Thoracic aorta (tissue), 2 donors: ENCODE measurements around the gene TCN2. TPM values are rescaled to one million over a fixed set of nuclear protein-coding genes. Genes with fewer than 3 reads are reported as not detected.
A peak's percentile ranks its signal among the peaks of the same experiment; 100 is the strongest.
"Not testable (repeated sequence)": the region's sequence is repeated elsewhere in the genome, so short reads cannot be mapped to it uniquely, and the experiment has no call there.

Experiments
- ATAC-seq: fragments of 150-250 bp; one replicate; pipeline ENCODE4 v1.8.0; 2017; ENCODE audit warnings: low read depth; ENCODE audit not compliant: insufficient number of reproducible peaks, low FRiP score
- DNase-seq: peaks from one replicate; pipeline ENCODE4 v3.0.0-alpha.2; 2020; ENCODE audit warnings: low spot score
- H3K27ac ChIP-seq, 2 donors: fragments of 200-600 bp; sonication (generic); 1 replicate in 1 of 2; 2 replicates in 1 of 2; pipeline ENCODE4 v1.5.1; 2016; ENCODE audit warnings: mild to moderate bottlenecking in 2 of 2, moderate library complexity in 2 of 2
- H3K27me3 ChIP-seq: fragments of 200-600 bp; sonication (generic); replicated peaks from 2 replicates; pipeline ENCODE4 v1.6.0; 2016; ENCODE audit warnings: mild to moderate bottlenecking; ENCODE audit not compliant: insufficient read depth
- H3K36me3 ChIP-seq: fragments of 200-600 bp; sonication (generic); one replicate; pipeline ENCODE4 v1.5.1; 2016
- H3K4me1 ChIP-seq, 2 donors: fragments of 200-600 bp; sonication (generic); 1 replicate in 1 of 2; 2 replicates in 1 of 2; pipeline versions ENCODE4 v1.5.1 to v1.6.0; 2016; ENCODE audit warnings: low read depth in 2 of 2, mild to moderate bottlenecking in 1 of 2; ENCODE audit not compliant: control insufficient read depth in 1 of 2
- H3K4me3 ChIP-seq: fragments of 200-600 bp; sonication (generic); 2 replicates; pipeline ENCODE4 v1.5.1; 2016; ENCODE audit warnings: mild to moderate bottlenecking
- H3K9me3 ChIP-seq: fragments of 200-600 bp; sonication (generic); 2 replicates; pipeline ENCODE4 v1.5.1; 2016
- CTCF ChIP-seq: fragments of 200-600 bp; sonication (generic); IDR thresholded peaks from one replicate; pipeline ENCODE4 v1.5.1; 2019; ENCODE audit warnings: antibody characterized with exemption
- total RNA-seq, 2 donors: library from RNA; depleted of rRNA; stranded (reverse); fragments of >200 nt; gene quantifications; one replicate each; pipeline versions ENCODE4 v1.1.0 to v1.2.3, GENCODE V29; 2016

TCN2 gene
- total RNA-seq: 10 to 100 TPM; 33.9 to 82.0 TPM

- Histone ChIP-seq H3K27me3 (no peaks in the 10 kb centered on the region), H3K9me3 (no peaks in the 10 kb centered on the region), H3K27ac (peak within 1 kb of the TSS; percentile 28 to 35), H3K36me3 (no peaks in the 10 kb centered on the region), H3K4me3 (peak within 1 kb of the TSS; percentile 79), H3K4me1 (peaks cover 9 to 26% of the 10 kb centered on the region in 2 donors)
- peak; percentile 30 for DNase-seq
- TF ChIP-seq CTCF: no peak
- ATAC-seq: peak; percentile 23
Measured at GRCh38 chr22:30606455-30607299, at the start of gene TCN2. TSS of gene TCN2 (plus strand) at chr22:30607174. CDS start at chr22:30607332, 158 bp downstream.

GRCh38 chr22:30557243-30557642 is 49.7 kb upstream of the TCN2 start:
- no peaks in the 10 kb centered on the region for H3K4me1 ChIP-seq
- no peak overlapping the region for H3K4me3 ChIP-seq
- TF ChIP-seq CTCF: no peak
- no peak for DNase-seq
- H3K9me3 ChIP-seq: no peaks in the 10 kb centered on the region
- no peak for ATAC-seq
- no peaks in the 10 kb centered on the region for H3K27me3 ChIP-seq
- H3K27ac ChIP-seq: no peak overlapping the region
- H3K36me3 ChIP-seq: no peaks in the 10 kb centered on the region

- Histone ChIP-seq H3K4me3 (no peak overlapping the region), H3K4me1 (no peaks in the 10 kb centered on the region), H3K27me3 (no peaks in the 10 kb centered on the region), H3K9me3 (no peaks in the 10 kb centered on the region), H3K36me3 (no peaks in the 10 kb centered on the region), H3K27ac (no peak overlapping the region)
- DNase-seq: no peak
- ATAC-seq: no peak
- no peak for TF ChIP-seq CTCF
Measured at GRCh38 chr22:30559889-30560288, 47.1 kb upstream of the TCN2 start.

- not testable (repeated sequence) for H3K36me3 ChIP-seq, H3K9me3 ChIP-seq, H3K4me1 ChIP-seq, DNase-seq, H3K27ac ChIP-seq, H3K4me3 ChIP-seq, ATAC-seq, H3K27me3 ChIP-seq
Measured at GRCh38 chr22:30560643-30561202, 46.3 kb upstream of the TCN2 start.

GRCh38 chr22:30561402-30562189 is 45.4 kb upstream of the TCN2 start:
- Histone ChIP-seq H3K9me3 (no peaks in the 10 kb centered on the region), H3K4me1 (no peaks in the 10 kb centered on the region), H3K27me3 (no peaks in the 10 kb centered on the region), H3K27ac (no peak overlapping the region), H3K36me3 (no peaks in the 10 kb centered on the region), H3K4me3 (no peak overlapping the region)
- ATAC-seq: no peak
- TF ChIP-seq CTCF: no peak
- no peak for DNase-seq
